Endothelial cell of umbilical vein (primary cell): ENCODE data around the gene CETN3. TPM values are rescaled to one million over a fixed set of nuclear protein-coding genes. Genes with fewer than 3 reads are reported as not detected.

Source experiments
- BruUV-seq: library from RNA; stranded (reverse); fragments of 400-500 nt; replicated peaks from 2 replicates; lab custom pipeline; 2021; lab: Mats Ljungman, UMichigan
- CTCF ChIA-PET: fragments of 300-600, 350-600 bp; sonication (Branson Sonifier 250); formaldehyde crosslinking; loops from one replicate; lab custom pipeline; 2021; ENCODE audit warnings: antibody characterized with exemption, inconsistent platforms; lab: Charles Lee
- POLR2A ChIA-PET: fragments of 300-600, 350-600 bp; sonication (Branson Sonifier 250); formaldehyde crosslinking; loops from one replicate; lab custom pipeline; 2021; ENCODE audit warnings: antibody characterized with exemption, inconsistent platforms; lab: Charles Lee
- DNase-seq: peaks from one replicate; pipeline ENCODE4 v3.0.0-alpha.2; 2011; ENCODE audit warnings: low read depth, low spot score
- FAIRE-seq: peaks from 2 replicates; lab custom pipeline; 2011; peaks lifted over from hg19 to GRCh38; lab: Jason Lieb, UNC
- H2AFZ ChIP-seq: 2 replicates; pipeline ENCODE4 v1.6.0; 2012; ENCODE audit warnings: low read depth, low read length, control low read depth, inconsistent platforms
- H3K27ac ChIP-seq: 2 replicates; pipeline ENCODE4 v1.5.1; 2011; ENCODE audit warnings: low read depth, mild to moderate bottlenecking, control low read depth, low read length, moderate library complexity; ENCODE audit not compliant: insufficient read depth
- H3K27me3 ChIP-seq, 2 experiments: 2 replicates each; pipeline versions ENCODE4 v1.6.0 to v1.6.1; 2011; ENCODE audit warnings: low read length in 2 of 2, mixed read lengths in 1 of 2; ENCODE audit not compliant: control insufficient read depth in 2 of 2, insufficient read depth in 2 of 2
- H3K36me3 ChIP-seq, 2 experiments: 2 replicates in 1 of 2; 3 replicates in 1 of 2; pipeline ENCODE4 v1.5.1; 2011; ENCODE audit warnings: low read length in 2 of 2, mild to moderate bottlenecking in 1 of 2, moderate library complexity in 1 of 2; ENCODE audit not compliant: control insufficient read depth in 2 of 2, insufficient read depth in 2 of 2; ENCODE audit errors: extremely low read depth in 1 of 2
- H3K4me1 ChIP-seq: 3 replicates; pipeline ENCODE4 v1.5.1; 2011; ENCODE audit warnings: mild to moderate bottlenecking, low read length; ENCODE audit not compliant: control insufficient read depth, insufficient read depth; ENCODE audit errors: extremely low read depth
- H3K4me2 ChIP-seq: 2 replicates; pipeline ENCODE4 v1.6.1; 2011; ENCODE audit warnings: low read length, control low read depth, mixed read lengths; ENCODE audit not compliant: insufficient read depth
- H3K4me3 ChIP-seq, 3 experiments: fragments of 200-600 bp in 1 of 3; sonication (generic), shearing (Covaris generic) in 1 of 3; replicated peaks in 1 of 3; 2 replicates each; pipeline ENCODE4 v1.5.1; 2011 to 2016; ENCODE audit warnings: control low read depth in 3 of 3, low read length in 3 of 3, mild to moderate bottlenecking in 2 of 3, inconsistent platforms in 1 of 3, low read depth in 1 of 3, moderate library complexity in 1 of 3; ENCODE audit not compliant: insufficient read depth in 1 of 3
- H3K79me2 ChIP-seq: 2 replicates; pipeline ENCODE4 v1.6.0; 2012; ENCODE audit warnings: low read length, inconsistent platforms; ENCODE audit not compliant: control insufficient read depth, insufficient read depth
- H3K9ac ChIP-seq: replicated peaks from 2 replicates; pipeline ENCODE3; 2011; ENCODE audit warnings: low read length, control low read depth; ENCODE audit not compliant: insufficient read depth; ENCODE audit errors: extremely low read depth
- H3K9me1 ChIP-seq: replicated peaks from 3 replicates; pipeline ENCODE4 v1.6.0; 2011; ENCODE audit warnings: mild to moderate bottlenecking, low read length; ENCODE audit not compliant: control insufficient read depth, insufficient read depth; ENCODE audit errors: extremely low read depth
- H3K9me3 ChIP-seq: replicated peaks from 2 replicates; pipeline ENCODE4 v1.5.1; 2012; ENCODE audit warnings: low read length, inconsistent platforms; ENCODE audit not compliant: control insufficient read depth, insufficient read depth
- H4K20me1 ChIP-seq: replicated peaks from 2 replicates; pipeline ENCODE3; 2011; ENCODE audit warnings: mild to moderate bottlenecking, low read length; ENCODE audit not compliant: control insufficient read depth, insufficient read depth; ENCODE audit errors: extremely low read depth
- EZH2 ChIP-seq: IDR thresholded peaks from 2 replicates; pipeline ENCODE4 v1.6.1; 2012; ENCODE audit warnings: borderline replicate concordance, low read depth, mild to moderate bottlenecking, moderate library complexity, low read length, inconsistent platforms; ENCODE audit not compliant: severe bottlenecking
- FOS ChIP-seq: IDR thresholded peaks from 2 replicates; pipeline ENCODE4 v1.6.1; 2011; ENCODE audit warnings: mild to moderate bottlenecking, low read length, moderate library complexity, borderline replicate concordance; ENCODE audit not compliant: insufficient read depth
- GATA2 ChIP-seq: IDR thresholded peaks from 2 replicates; pipeline ENCODE4 v1.7.0; 2011; ENCODE audit warnings: low read depth, mild to moderate bottlenecking, moderate library complexity, mixed read lengths, low read length; ENCODE audit not compliant: insufficient read length, insufficient read depth
- JUN ChIP-seq: IDR thresholded peaks from 2 replicates; pipeline ENCODE4 v1.6.1; 2011; ENCODE audit warnings: borderline replicate concordance, low read depth; ENCODE audit not compliant: insufficient read length, insufficient read depth
- MYC ChIP-seq: IDR thresholded peaks from one replicate; pipeline ENCODE4 v1.6.1; 2011; ENCODE audit warnings: mild to moderate bottlenecking, low read depth, low read length
- POLR2A ChIP-seq: IDR thresholded peaks from 2 replicates; pipeline ENCODE4 v1.6.1; 2012; ENCODE audit warnings: low read depth, mild to moderate bottlenecking, control low read depth, low read length
- POLR2AphosphoS5 ChIP-seq: IDR thresholded peaks from 2 replicates; pipeline ENCODE4 v1.6.1; 2012; ENCODE audit warnings: low read depth, mild to moderate bottlenecking, control low read depth, low read length, moderate library complexity; ENCODE audit not compliant: insufficient read depth
- dilution Hi-C: fragments of 300-500 bp; cut with MboI; formaldehyde crosslinking; loops from one replicate; pipeline ENCODE4 v1.15.0; 2019; ENCODE audit warnings: low sequenced_read_pairs; ENCODE audit not compliant: extremely low pct_ligation_motif_present
- intact Hi-C: fragments of 100-400 bp; cut with micrococcal nuclease; formaldehyde crosslinking; loops from one replicate; pipeline ENCODE4 v1.10.0; 2022
- polyA plus RNA-seq, 4 experiments: library from polyadenylated mRNA; depleted of rRNA in 3 of 4; stranded (reverse) in 3 of 4; unstranded in 1 of 4; fragments of >200 nt; gene quantifications; 2 replicates each; pipeline versions ENCODE4 v1.2.1 to v1.2.3, GENCODE V29; 2011 to 2012; ENCODE audit warnings: missing spikeins in 1 of 4
- total RNA-seq: library from RNA; stranded (reverse); gene quantifications from 2 replicates; pipeline ENCODE4 v1.2.3, GENCODE V29; 2021
- TF ChIP-seq, protein P1 (sequence below): IDR thresholded peaks from 2 replicates; pipeline ENCODE4 v1.6.1; 2011; ENCODE audit not compliant: insufficient read depth, insufficient read length
- TF ChIP-seq, protein P2 (sequence below), 2 donors: IDR thresholded peaks; 1 replicate in 1 of 2; 2 replicates in 1 of 2; pipeline ENCODE4 v1.5.1; 2011; ENCODE audit warnings: low read length in 2 of 2, mild to moderate bottlenecking in 2 of 2, moderate library complexity in 2 of 2, control low read depth in 1 of 2, inconsistent platforms in 1 of 2, low read depth in 1 of 2; ENCODE audit not compliant: insufficient read depth in 1 of 2; ENCODE audit errors: extremely low read depth in 1 of 2

Gene CETN3
- total and polyA plus RNA-seq, 2 donors (not counting 3 experiments of a cell fraction or from before 2014, with no cell fraction given) = 2.2 to 17.3 TPM

DNA sequence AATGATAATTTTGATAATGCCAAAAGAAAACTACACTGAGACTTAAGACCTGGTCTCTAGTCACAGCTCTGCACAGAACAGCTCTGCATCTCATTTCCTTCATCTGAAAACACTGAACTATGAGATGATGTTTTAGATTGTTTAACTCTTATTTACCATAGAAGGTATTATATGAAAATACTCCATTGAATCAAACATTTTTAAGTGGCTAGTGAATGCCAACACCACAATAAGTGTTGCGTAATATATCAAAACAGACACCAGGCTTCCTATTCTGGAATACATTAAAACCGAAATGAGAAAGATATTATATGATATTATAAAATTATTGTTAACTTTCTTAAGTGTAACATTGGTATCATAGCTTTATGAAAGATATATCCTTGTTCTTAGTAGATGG lies 14.6 kb downstream of the CETN3 start:
- no peak overlapping the region for H3K9ac ChIP-seq
- no peaks in the 10 kb centered on the region for H3K4me1 ChIP-seq
- H3K4me3 ChIP-seq = no peak overlapping the region
- no peak overlapping the region for H3K4me2 ChIP-seq
- H4K20me1 ChIP-seq = no peaks in the 10 kb centered on the region
- CTCF ChIA-PET = interaction anchor here (1.6 kb wide), 1 partner anchor 13 kb away, joined by 3 read pairs; no protein-coding TSS in a partner anchor
- DNase-seq (no peak), FAIRE-seq (no peak)
- H3K27me3 ChIP-seq = no peaks in the 10 kb centered on the region
- H3K9me3 ChIP-seq = no peaks in the 10 kb centered on the region
- dilution Hi-C loops (no loop called here), intact Hi-C loops (no loop called here)
- no peak overlapping the region for H2AFZ ChIP-seq
- TF ChIP-seq, protein P1, sequence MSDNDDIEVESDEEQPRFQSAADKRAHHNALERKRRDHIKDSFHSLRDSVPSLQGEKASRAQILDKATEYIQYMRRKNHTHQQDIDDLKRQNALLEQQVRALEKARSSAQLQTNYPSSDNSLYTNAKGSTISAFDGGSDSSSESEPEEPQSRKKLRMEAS = no peak
- TF ChIP-seq, protein P2, sequence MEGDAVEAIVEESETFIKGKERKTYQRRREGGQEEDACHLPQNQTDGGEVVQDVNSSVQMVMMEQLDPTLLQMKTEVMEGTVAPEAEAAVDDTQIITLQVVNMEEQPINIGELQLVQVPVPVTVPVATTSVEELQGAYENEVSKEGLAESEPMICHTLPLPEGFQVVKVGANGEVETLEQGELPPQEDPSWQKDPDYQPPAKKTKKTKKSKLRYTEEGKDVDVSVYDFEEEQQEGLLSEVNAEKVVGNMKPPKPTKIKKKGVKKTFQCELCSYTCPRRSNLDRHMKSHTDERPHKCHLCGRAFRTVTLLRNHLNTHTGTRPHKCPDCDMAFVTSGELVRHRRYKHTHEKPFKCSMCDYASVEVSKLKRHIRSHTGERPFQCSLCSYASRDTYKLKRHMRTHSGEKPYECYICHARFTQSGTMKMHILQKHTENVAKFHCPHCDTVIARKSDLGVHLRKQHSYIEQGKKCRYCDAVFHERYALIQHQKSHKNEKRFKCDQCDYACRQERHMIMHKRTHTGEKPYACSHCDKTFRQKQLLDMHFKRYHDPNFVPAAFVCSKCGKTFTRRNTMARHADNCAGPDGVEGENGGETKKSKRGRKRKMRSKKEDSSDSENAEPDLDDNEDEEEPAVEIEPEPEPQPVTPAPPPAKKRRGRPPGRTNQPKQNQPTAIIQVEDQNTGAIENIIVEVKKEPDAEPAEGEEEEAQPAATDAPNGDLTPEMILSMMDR (IDR thresholded peaks at IDR 0.05; ENCODE audit: extremely low read depth in 1 of 2, insufficient read depth in 1 of 2, low read depth in 1 of 2, low read length in 2 of 2) = no peak
- TF ChIP-seq FOS (no peak), GATA2 (no peak), POLR2AphosphoS5 (no peak), MYC (no peak), JUN (no peak), EZH2 (no peak), POLR2A (no peak)
- no TSS peak for BruUV-seq
- no peaks in the 10 kb centered on the region for H3K79me2 ChIP-seq
- no peaks in the 10 kb centered on the region for H3K9me1 ChIP-seq
- H3K36me3 ChIP-seq = no peaks in the 10 kb centered on the region
- no peak overlapping the region for H3K27ac ChIP-seq
- POLR2A ChIA-PET = no interaction called here
